Small intestine (tissue), 7 donors: ENCODE measurements around the gene SAMD11. TPM values are rescaled to one million over a fixed set of nuclear protein-coding genes. Genes with fewer than 3 reads are reported as not detected.
"Not testable (repeated sequence)": the region's sequence is repeated elsewhere in the genome, so short reads cannot be mapped to it uniquely, and the experiment has no call there.

Source experiments
- DNase-seq, 2 donors: peaks; one replicate each; pipeline versions ENCODE4 v3.0.0 to v3.0.0-alpha.2; 2013
- FAIRE-seq: peaks from 2 replicates; lab custom pipeline; 2012; peaks lifted over from hg19 to GRCh38; lab: Jason Lieb, UNC
- H3K27ac ChIP-seq, 3 donors: one replicate each; pipeline ENCODE4 v1.5.1; 2013; ENCODE audit warnings: low read length in 2 of 3, mild to moderate bottlenecking in 2 of 3, control low read depth in 1 of 3, inconsistent platforms in 1 of 3, low read depth in 1 of 3, moderate library complexity in 1 of 3
- H3K27me3 ChIP-seq, 3 donors: one replicate each; pipeline ENCODE4 v1.6.1; 2013; ENCODE audit warnings: low read length in 3 of 3, inconsistent platforms in 1 of 3; ENCODE audit not compliant: control insufficient read depth in 3 of 3, insufficient read depth in 3 of 3
- H3K36me3 ChIP-seq, 3 donors: one replicate each; pipeline ENCODE4 v1.6.1; 2013; ENCODE audit warnings: low read length in 3 of 3, inconsistent platforms in 1 of 3, low read depth in 1 of 3, mild to moderate bottlenecking in 1 of 3, moderate library complexity in 1 of 3; ENCODE audit not compliant: control insufficient read depth in 3 of 3, insufficient read depth in 2 of 3
- H3K4me1 ChIP-seq, 3 donors: one replicate each; pipeline ENCODE4 v1.6.1; 2013; ENCODE audit warnings: low read length in 2 of 3, inconsistent platforms in 1 of 3, low read depth in 1 of 3, mild to moderate bottlenecking in 1 of 3, moderate library complexity in 1 of 3; ENCODE audit not compliant: control insufficient read depth in 3 of 3, insufficient read depth in 2 of 3
- H3K4me3 ChIP-seq, 3 donors: one replicate each; pipeline ENCODE4 v1.5.1; 2013; ENCODE audit warnings: low read length in 3 of 3, control low read depth in 1 of 3, inconsistent platforms in 1 of 3, low read depth in 1 of 3, mild to moderate bottlenecking in 1 of 3, moderate library complexity in 1 of 3
- H3K9me3 ChIP-seq, 2 donors: one replicate each; pipeline ENCODE4 v1.6.1; 2013; ENCODE audit warnings: low read depth in 1 of 2, low read length in 1 of 2; ENCODE audit not compliant: control insufficient read depth in 2 of 2, insufficient read depth in 1 of 2
- WGBS, 3 donors: extraction: QIAGEN DNeasy Blood & Tissue Kit; methylation state at CpG; one replicate each; pipeline ENCODE4 v1.1.7; 2013; 5-methylcytosine and 5-hydroxymethylcytosine counted together
- polyA plus RNA-seq, 4 donors: library from polyadenylated mRNA; stranded (reverse) in 3 of 4; unstranded in 1 of 4; fragments of 200-250 nt in 3 of 4; fragments of 120-200 nt in 1 of 4; gene quantifications; one replicate each; pipeline versions ENCODE4 v1.2.1 to v1.2.3, GENCODE V29; 2013
- donor health status: healthy with polysubstance abuse.
- donor health status: control.
- donor health status: control.
- donor health status: Bipolar disorder and iron deficiency.
- donor health status: healthy.

Gene SAMD11
- polyA plus RNA-seq, 4 donors: 0.89 to 13.6 (median 6.8) TPM

DNA sequence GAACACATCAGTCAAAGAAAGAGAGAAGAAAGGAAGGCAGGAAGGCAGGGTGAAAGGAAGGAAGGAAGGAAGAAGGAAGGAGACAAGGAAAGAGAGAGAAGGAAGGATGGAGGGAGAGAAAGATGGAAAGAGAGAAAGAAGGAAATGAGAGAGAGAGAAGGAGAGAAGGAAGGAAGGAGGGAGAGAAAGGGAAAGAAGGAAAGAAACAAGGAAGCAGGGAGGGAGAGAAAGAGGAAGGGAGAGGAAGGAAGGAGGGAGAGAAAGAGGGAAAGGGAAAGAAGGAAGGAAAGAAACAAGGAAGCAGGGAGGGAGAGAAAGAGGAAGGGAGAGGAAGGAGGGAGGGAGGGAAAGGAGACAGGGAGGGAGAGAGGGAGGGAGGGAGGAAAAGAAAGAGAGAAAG lies 35.4 kb upstream of the SAMD11 start:
- FAIRE-seq: no peak
- peaks cover 0 to 19% (median 4%) of the 10 kb centered on the region in 3 donors for H3K27me3 ChIP-seq
- H3K27ac ChIP-seq: no peak overlapping the region
- no peak overlapping the region for H3K4me3 ChIP-seq
- H3K9me3 ChIP-seq: no peaks in the 10 kb centered on the region
- no peaks in the 10 kb centered on the region for H3K4me1 ChIP-seq
- H3K36me3 ChIP-seq: no peaks in the 10 kb centered on the region
- no peak for DNase-seq

DNA sequence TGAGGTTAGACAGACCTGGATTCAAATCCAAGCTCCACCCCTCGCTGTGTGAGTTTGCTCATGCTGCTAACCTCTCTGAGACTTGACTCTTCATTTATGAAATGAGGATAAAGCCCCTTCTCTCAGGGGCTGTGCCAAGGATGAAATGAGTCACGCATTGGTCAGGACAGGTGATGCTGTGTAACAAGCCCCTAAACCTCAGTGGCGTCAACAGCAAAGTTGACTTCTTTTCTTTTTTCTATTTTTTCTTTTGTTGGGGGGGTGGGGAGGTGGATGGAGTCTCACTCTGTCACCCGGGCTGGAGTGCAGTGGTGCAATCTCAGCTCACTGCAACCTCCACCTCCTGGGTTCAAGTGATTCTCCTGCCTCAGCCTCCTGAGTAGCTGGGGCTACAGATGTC lies 33.9 kb upstream of the SAMD11 start:
- FAIRE-seq, H3K27ac ChIP-seq, H3K9me3 ChIP-seq, H3K36me3 ChIP-seq, H3K4me1 ChIP-seq, DNase-seq, H3K4me3 ChIP-seq: not testable (repeated sequence)
- H3K27me3 ChIP-seq: peaks cover 0 to 21% (median 4%) of the 10 kb centered on the region in 3 donors
- 71 to 86% (median 85%) methylated on average over 4 of the region's 4 CpGs for WGBS, 3 donors

DNA sequence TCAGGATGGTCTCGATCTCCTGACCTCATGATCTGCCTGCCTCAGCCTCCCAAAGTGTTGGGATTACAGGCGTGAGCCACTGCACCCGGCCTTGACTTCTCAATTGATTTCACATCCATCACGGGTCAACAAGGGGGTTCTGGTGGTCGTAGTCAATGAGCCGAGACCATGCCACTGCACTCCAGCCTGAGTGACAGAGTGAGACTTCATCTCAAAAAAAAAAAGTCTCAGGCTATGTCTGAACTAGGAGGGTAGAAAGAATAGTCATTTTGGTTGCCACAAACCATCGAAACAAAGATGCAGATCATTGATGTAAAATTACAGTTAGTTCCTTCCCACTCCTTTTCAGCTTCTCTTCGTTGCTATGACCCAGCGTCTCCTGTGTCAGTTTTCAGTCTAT lies 33.5 kb upstream of the SAMD11 start:
- 71 to 82% (median 80%) methylated on average over 9 of the region's 9 CpGs for WGBS, 3 donors
- not testable (repeated sequence) for FAIRE-seq

DNA sequence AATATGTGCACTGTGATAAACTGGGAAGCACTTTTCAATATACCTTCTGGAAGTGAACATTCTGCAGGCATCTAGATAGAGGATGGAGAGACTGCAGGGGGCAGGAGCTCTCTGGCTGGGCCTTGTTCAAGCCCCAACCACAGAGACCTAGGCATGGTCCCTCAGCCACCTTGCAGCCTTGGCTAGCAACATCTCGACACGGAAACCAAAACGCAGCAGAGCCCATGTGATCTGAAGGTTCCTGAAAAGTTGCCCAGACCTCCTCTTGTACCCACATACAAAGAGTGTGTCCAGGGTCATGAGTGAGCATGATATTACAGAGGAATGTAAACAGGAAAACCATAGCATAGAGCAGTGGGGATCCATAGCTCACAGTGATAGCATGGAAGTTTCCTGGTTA lies 33.1 kb upstream of the SAMD11 start:
- 39 to 56% (median 40%) methylated on average over 3 of the region's 3 CpGs for WGBS, 3 donors
- peaks cover 0 to 21% (median 4%) of the 10 kb centered on the region in 3 donors for H3K27me3 ChIP-seq
- H3K4me3 ChIP-seq: no peak overlapping the region
- no peak overlapping the region for H3K27ac ChIP-seq
- H3K4me1 ChIP-seq: no peaks in the 10 kb centered on the region
- no peaks in the 10 kb centered on the region for H3K36me3 ChIP-seq
- FAIRE-seq (no peak), DNase-seq (no peak)
- no peaks in the 10 kb centered on the region for H3K9me3 ChIP-seq

More for the DNA sequence above, 33.5 kb upstream of the SAMD11 start:
- peaks cover 0 to 21% (median 4%) of the 10 kb centered on the region in 3 donors for H3K27me3 ChIP-seq
- DNase-seq, H3K4me3 ChIP-seq, H3K27ac ChIP-seq, H3K4me1 ChIP-seq, H3K9me3 ChIP-seq, H3K36me3 ChIP-seq: not testable (repeated sequence)

DNA sequence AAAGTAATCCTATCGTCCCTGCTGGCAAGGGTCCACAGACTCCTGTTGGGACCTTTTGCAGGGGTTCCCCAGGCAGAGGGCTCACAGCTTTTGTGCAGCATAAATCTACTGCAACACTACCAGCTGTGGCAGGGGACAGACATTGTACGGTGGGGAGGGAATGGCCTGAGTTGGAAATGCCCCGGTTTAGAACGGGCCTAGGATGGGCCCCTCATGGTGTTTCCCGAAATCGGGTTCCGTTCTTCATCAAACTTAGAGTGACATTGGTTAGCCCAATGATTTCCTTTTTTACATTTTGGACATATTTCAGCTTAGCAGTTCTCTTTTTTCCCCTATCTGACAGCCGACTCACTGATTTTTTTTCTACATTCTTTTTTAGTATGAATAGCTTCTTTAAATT lies 26.5 kb upstream of the SAMD11 start:
- H3K36me3 ChIP-seq: no peaks in the 10 kb centered on the region
- DNase-seq: no peak
- no peaks in the 10 kb centered on the region for H3K4me1 ChIP-seq
- H3K27me3 ChIP-seq: peaks cover 2 to 27% (median 3%) of the 10 kb centered on the region in 3 donors
- no peak overlapping the region for H3K4me3 ChIP-seq
- WGBS, 3 donors: 52 to 67% (median 63%) methylated on average over 8 of the region's 8 CpGs
- H3K27ac ChIP-seq: no peak overlapping the region
- no peaks in the 10 kb centered on the region for H3K9me3 ChIP-seq
- FAIRE-seq: no peak

DNA sequence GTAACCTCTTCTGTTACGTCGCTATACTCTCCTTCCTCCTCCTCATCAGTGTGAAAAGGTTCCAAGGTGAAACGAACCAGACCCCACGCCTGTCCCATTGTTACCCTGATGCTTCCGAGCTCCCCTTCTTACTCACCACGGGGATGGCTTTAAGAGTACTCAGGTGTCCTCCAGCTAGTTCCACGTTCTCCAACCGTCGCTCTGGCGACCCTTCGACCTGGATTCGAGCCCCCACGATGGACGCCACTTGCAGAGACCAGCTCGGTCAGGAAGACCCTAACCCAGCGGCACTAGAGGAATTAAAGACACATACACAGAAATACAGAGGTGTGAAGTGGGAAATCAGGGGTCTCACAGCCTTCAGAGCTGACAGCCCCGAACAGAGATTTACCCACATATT lies 25.8 kb upstream of the SAMD11 start:
- H3K27ac ChIP-seq, H3K4me3 ChIP-seq, H3K4me1 ChIP-seq, H3K9me3 ChIP-seq, FAIRE-seq, H3K36me3 ChIP-seq, DNase-seq: not testable (repeated sequence)
- 70 to 76% (median 71%) methylated on average over 17 of the region's 17 CpGs for WGBS, 3 donors
- H3K27me3 ChIP-seq: peaks cover under 1 to 25% (median 3%) of the 10 kb centered on the region in 3 donors

DNA sequence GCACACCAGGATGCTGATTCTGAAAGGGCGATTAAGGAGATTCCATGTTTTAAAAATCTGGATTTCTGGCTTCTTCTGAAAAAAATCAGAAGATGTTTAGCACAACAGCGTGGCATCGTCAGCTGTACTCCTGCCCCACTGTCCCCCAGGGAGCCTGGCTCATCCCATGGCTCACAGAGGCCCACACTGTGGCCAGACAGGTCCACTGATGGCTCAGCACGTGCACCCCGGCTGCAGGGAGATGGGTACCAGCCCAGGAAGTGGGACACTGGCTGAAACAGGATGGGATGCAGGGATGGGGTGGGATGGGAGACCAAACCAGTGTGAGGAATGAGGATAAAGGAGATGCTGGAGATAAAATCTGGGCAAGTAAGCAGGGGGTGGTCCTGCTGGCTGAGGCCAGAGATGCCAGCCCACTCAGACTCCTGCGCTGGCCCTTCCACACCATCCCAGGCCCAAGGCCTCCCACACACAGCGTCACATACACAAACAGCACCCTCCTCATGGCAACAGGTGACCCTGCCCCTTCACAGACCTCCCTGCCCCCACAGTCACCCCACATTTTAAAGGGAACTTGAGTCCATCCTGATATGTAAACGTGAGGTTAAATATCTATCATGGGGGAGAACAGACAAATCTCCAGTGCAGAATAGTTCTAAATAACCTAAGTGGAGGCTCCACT lies 23.9 kb upstream of the SAMD11 start:
- 72 to 85% (median 82%) methylated on average over 8 of the region's 8 CpGs for WGBS, 3 donors
- no peaks in the 10 kb centered on the region for H3K9me3 ChIP-seq
- H3K36me3 ChIP-seq: no peaks in the 10 kb centered on the region
- peaks cover 0 to 32% (median 3%) of the 10 kb centered on the region in 3 donors for H3K27me3 ChIP-seq
- DNase-seq: no peak
- H3K4me1 ChIP-seq: no peaks in the 10 kb centered on the region
- H3K4me3 ChIP-seq: no peak overlapping the region
- no peak for FAIRE-seq
- H3K27ac ChIP-seq: no peak overlapping the region

DNA sequence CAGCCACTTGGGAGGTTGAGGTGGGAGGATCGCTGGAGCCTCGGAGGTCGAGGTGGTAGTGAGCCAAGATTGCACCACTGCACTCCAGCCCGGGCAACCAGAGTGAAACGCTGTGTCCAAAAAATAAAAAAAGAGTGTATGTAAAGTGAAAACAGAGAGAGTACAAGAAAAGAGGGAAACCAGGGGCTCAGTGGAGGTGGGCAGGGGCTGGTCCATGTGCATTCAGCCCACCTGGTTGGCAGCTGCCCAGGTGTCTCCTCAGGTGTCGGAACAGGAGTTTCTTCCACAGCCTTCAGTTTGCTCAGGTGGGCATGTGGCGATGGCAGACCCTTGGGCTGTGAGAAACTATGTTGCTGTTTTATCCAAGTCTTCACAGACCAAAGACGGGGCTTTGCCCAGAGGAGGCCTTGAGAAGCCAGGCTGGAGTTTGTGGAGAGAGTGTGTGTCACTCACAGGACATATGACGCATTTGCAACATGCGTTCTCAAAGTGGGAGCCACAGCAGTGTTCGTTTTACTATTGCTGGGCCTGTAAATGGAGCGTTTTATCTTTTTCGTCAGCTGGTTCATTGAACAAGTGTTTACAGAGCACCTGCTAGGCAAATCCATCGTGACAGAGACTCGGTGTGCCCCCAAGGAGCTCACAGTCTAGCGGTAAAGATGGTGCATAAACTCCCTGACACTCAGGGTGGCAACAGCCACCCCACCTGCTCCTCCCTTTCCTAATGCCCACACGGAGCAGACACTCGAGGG lies 22.4 kb upstream of the SAMD11 start:
- H3K27me3 ChIP-seq: peaks cover 0 to 46% (median 3%) of the 10 kb centered on the region in 3 donors
- FAIRE-seq (no peak), DNase-seq (no peak)
- H3K4me1 ChIP-seq: peaks cover 0 to 14% (median 0%) of the 10 kb centered on the region in 3 donors
- no peaks in the 10 kb centered on the region for H3K9me3 ChIP-seq
- H3K27ac ChIP-seq: no peak overlapping the region
- H3K36me3 ChIP-seq: no peaks in the 10 kb centered on the region
- WGBS, 3 donors: 54 to 75% (median 67%) methylated on average over 18 of the region's 18 CpGs
- no peak overlapping the region for H3K4me3 ChIP-seq
